Karpas-422 (cell line): ENCODE results near the gene NBEAL1. TPM values are rescaled to one million over a fixed set of nuclear protein-coding genes. Genes with fewer than 3 reads are reported as not detected.
"Not testable (repeated sequence)": the region's sequence is repeated elsewhere in the genome, so short reads cannot be mapped to it uniquely, and the experiment has no call there.

Source experiments
- DNase-seq: peaks from one replicate; pipeline ENCODE4 v3.0.0-alpha.2; 2015
- H2AFZ ChIP-seq: fragments of 200-600 bp; sonication (generic); 2 replicates; pipeline ENCODE4 v1.6.1; 2014; ENCODE audit warnings: antibody characterized with exemption, low read length, mixed read lengths
- H3K27ac ChIP-seq: fragments of 200-600 bp; sonication (generic); 2 replicates; pipeline ENCODE4 v1.5.1; 2014; ENCODE audit warnings: mild to moderate bottlenecking, low read length, moderate library complexity
- H3K27me3 ChIP-seq: fragments of 200-600 bp; sonication (generic); 2 replicates; pipeline ENCODE4 v1.6.1; 2014; ENCODE audit warnings: low read length, mixed read lengths
- H3K36me3 ChIP-seq: fragments of 200-600 bp; sonication (generic); 2 replicates; pipeline ENCODE4 v1.6.1; 2014; ENCODE audit warnings: low read length, mixed read lengths; ENCODE audit not compliant: insufficient read depth
- H3K4me1 ChIP-seq: fragments of 200-600 bp; sonication (generic); 2 replicates; pipeline ENCODE4 v1.6.1; 2014; ENCODE audit warnings: mild to moderate bottlenecking, low read length, mixed read lengths
- H3K4me2 ChIP-seq: fragments of 200-600 bp; sonication (generic); 2 replicates; pipeline ENCODE4 v1.6.1; 2014; ENCODE audit warnings: low read length, low read depth, mild to moderate bottlenecking; ENCODE audit not compliant: poor library complexity, severe bottlenecking
- H3K4me3 ChIP-seq: fragments of 200-600 bp; sonication (generic); 2 replicates; pipeline ENCODE4 v1.5.1; 2014; ENCODE audit warnings: mild to moderate bottlenecking, antibody characterized with exemption, low read length, mixed read lengths
- H3K79me2 ChIP-seq: fragments of 200-600 bp; sonication (generic); 2 replicates; pipeline ENCODE4 v1.6.1; 2014; ENCODE audit warnings: mild to moderate bottlenecking, low read length, mixed read lengths
- H3K9ac ChIP-seq: fragments of 200-600 bp; sonication (generic); 2 replicates; pipeline ENCODE4 v1.6.0; 2014; ENCODE audit warnings: low read length
- H3K9me2 ChIP-seq: fragments of 200-600 bp; sonication (generic), shearing (Covaris generic); replicated peaks from 2 replicates; pipeline ENCODE4 v1.6.0; 2014; ENCODE audit warnings: mild to moderate bottlenecking, low read length, moderate library complexity; ENCODE audit not compliant: insufficient read depth
- H3K9me3 ChIP-seq: fragments of 300-700, 200-600 bp; sonication (generic); 2 replicates; pipeline ENCODE4 v1.6.1; 2014; ENCODE audit warnings: low read length, mixed read lengths
- H4K20me1 ChIP-seq: fragments of 200-600 bp; sonication (generic); 2 replicates; pipeline ENCODE4 v1.6.1; 2014; ENCODE audit warnings: mild to moderate bottlenecking, antibody characterized with exemption, low read length, low read depth; ENCODE audit not compliant: insufficient read depth
- total RNA-seq: library from RNA; depleted of rRNA; stranded (reverse); fragments of >200 nt; shearing (Covaris generic); gene quantifications from 2 replicates; pipeline ENCODE4 v1.2.3, GENCODE V29; 2014; ENCODE audit warnings: low replicate concordance

NBEAL1 gene
- total RNA-seq, 1 experiment from 2014 or later: 22.4 TPM

DNA sequence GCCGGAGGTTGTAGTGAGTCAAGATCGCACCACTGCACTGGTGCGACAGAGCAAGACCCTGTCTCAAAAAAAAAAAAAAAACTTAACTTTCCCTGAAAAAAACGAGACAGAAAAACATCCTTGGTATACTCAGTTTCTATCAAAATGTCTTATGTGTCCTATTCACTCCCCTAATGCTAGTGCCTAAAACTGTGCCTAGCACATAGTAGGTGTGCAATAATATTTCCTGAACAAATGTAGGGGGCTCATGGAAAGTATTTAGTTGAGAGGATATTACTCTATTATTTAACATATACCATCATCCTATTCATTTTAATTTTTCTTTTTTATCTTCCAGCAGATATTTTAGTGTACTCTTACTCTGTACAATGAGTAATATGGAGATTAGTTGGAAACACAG, 120.4 kb downstream of the NBEAL1 start:
- H3K9ac ChIP-seq: no peak overlapping the region
- DNase-seq: no peak
- no peaks in the 10 kb centered on the region for H3K4me1 ChIP-seq
- no peaks in the 10 kb centered on the region for H3K36me3 ChIP-seq
- H3K79me2 ChIP-seq: no peaks in the 10 kb centered on the region
- no peaks in the 10 kb centered on the region for H3K27me3 ChIP-seq
- H2AFZ ChIP-seq: no peak overlapping the region
- no peaks in the 10 kb centered on the region for H4K20me1 ChIP-seq
- no peak overlapping the region for H3K4me3 ChIP-seq
- no peak overlapping the region for H3K27ac ChIP-seq
- no peaks in the 10 kb centered on the region for H3K9me2 ChIP-seq
- no peaks in the 10 kb centered on the region for H3K9me3 ChIP-seq
- no peak overlapping the region for H3K4me2 ChIP-seq

DNA sequence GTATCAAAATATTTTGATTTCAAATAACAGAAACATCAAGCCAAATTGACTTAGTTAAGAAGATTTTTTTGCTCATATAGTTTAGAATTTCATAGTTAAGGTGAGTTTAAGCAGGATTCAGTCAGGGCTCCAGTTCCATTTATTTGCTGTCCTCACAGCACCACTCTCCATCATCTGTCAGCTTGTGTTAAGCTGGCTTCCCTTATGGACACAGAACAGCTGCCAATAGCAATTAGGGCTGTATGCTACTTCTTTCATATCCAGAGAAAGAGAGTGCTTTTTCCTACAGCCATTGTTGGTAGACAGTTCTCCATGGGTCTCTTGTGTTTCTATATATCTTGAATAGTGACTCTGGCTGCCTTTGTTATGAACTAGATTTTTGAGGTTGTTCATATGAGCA, 128.7 kb downstream of the NBEAL1 start:
- Histone ChIP-seq H3K27me3 (no peaks in the 10 kb centered on the region), H3K4me2 (no peak overlapping the region), H4K20me1 (no peaks in the 10 kb centered on the region), H3K4me1 (peaks cover 10% of the 10 kb centered on the region), H3K9me3 (no peaks in the 10 kb centered on the region), H3K9me2 (no peaks in the 10 kb centered on the region), H3K9ac (no peak overlapping the region), H3K4me3 (no peak overlapping the region), H3K36me3 (no peaks in the 10 kb centered on the region), H3K27ac (no peak overlapping the region), H3K79me2 (no peaks in the 10 kb centered on the region), H2AFZ (no peak overlapping the region)
- DNase-seq: no peak

DNA sequence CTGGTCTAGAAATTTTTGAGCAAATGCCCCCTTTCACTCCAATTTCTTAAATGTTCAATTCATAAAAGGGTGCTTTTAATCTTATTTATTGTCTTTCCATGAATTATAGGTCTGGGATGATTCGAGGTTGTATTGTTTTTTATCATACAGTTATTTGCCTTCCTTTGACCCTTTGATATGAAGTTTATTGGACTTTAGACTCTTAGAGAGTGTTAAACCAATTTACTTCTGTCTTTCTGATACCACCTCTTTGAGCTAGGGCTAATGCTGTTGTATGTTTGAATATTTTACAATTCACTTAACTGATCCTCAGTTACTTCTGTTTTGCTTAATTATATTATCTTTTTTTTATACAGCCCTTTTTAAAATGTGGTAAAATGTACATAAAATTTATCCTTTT, 134.5 kb downstream of the NBEAL1 start:
- peaks cover 11% of the 10 kb centered on the region for H3K4me1 ChIP-seq

DNA sequence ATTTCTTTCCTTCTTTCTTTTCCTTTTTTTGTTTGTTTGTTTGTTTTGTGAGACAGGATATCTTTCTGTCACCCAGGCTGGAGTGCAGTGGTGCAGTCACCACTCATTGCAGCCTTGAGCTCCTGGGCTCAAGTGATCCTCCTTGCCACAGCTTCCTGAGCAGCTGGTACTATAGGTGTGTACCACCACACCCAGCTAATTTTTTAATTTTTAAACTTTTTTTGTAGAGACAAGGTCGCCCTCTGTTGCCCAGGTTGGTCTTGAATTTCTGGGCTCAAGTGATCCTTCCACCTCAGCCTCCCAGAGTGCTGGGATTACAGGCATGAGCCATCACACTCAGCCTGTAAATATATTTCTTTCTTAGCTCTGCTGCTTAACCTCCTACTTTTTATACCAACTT, 140.7 kb downstream of the NBEAL1 start:
- Histone ChIP-seq H3K4me3 (no peak overlapping the region), H4K20me1 (no peaks in the 10 kb centered on the region), H3K4me1 (no peaks in the 10 kb centered on the region), H3K36me3 (no peaks in the 10 kb centered on the region), H3K9me2 (no peaks in the 10 kb centered on the region), H3K9ac (no peak overlapping the region), H3K79me2 (no peaks in the 10 kb centered on the region), H3K4me2 (no peak overlapping the region), H3K27ac (no peak overlapping the region), H3K9me3 (no peaks in the 10 kb centered on the region), H2AFZ (no peak overlapping the region), H3K27me3 (no peaks in the 10 kb centered on the region)
- DNase-seq: peak; percentile 52

More for the DNA sequence above, 134.5 kb downstream of the NBEAL1 start:
- Histone ChIP-seq H2AFZ (no peak overlapping the region), H3K9ac (no peak overlapping the region), H3K36me3 (no peaks in the 10 kb centered on the region), H3K79me2 (no peaks in the 10 kb centered on the region), H3K9me2 (no peaks in the 10 kb centered on the region), H3K4me2 (no peak overlapping the region), H3K27ac (no peak overlapping the region), H3K4me3 (no peak overlapping the region), H3K9me3 (no peaks in the 10 kb centered on the region), H4K20me1 (no peaks in the 10 kb centered on the region), H3K27me3 (no peaks in the 10 kb centered on the region)
- DNase-seq: no peak

DNA sequence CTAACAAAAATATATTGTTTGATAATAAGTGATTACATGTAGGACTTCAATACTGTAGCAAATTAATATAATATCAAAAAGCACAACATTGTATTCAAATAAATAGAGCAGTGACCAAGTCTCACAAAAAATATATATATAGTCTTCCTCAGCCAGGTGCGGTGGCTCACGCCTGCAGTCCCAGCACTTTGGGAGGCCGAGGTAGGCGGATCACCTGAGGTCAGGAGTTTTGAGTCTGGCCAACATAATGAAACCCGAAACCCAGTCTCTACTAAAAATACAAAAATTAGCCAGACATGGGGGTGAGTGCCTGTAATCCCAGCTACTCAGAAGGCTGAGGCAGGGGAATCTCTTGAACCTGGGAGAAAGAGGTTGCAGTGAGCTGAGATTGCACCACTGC, 148.0 kb downstream of the NBEAL1 start:
- H3K79me2 ChIP-seq, H3K9me2 ChIP-seq, H3K4me2 ChIP-seq, H3K27me3 ChIP-seq, H2AFZ ChIP-seq, H3K36me3 ChIP-seq, H3K9ac ChIP-seq, H3K27ac ChIP-seq, H4K20me1 ChIP-seq, H3K4me3 ChIP-seq, DNase-seq, H3K4me1 ChIP-seq, H3K9me3 ChIP-seq: not testable (repeated sequence)

DNA sequence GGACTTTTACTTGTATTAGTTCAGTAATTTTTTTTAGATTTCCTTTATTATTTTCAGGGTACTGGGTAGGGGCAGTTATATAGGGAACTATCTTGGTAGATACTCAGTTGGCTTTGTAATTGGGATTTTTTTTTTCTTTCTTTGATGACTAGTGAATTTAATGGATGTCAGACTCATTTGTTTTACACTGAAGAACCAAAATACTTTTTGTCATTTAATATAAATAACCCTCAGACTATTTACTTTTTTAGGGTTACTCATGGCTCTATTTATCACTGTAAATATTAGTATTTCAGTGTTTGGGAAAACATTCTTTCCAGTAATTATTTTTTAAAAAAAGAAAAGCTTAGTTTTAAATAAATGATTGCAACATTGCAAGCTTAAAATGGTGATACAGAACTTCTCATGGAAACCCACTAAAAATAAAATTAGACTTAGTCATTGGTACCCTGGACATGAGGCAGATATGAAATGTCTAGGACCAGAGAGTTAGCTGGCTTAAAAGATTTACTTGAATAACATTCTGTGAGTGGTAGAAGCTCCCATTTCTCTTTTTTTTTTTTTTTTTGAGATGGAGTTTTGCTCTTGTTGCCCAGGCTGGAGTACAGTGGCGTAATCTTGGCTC, 149.7 kb downstream of the NBEAL1 start:
- no peaks in the 10 kb centered on the region for H3K4me1 ChIP-seq
- H3K9me3 ChIP-seq: no peaks in the 10 kb centered on the region
- no peak overlapping the region for H3K9ac ChIP-seq
- no peaks in the 10 kb centered on the region for H4K20me1 ChIP-seq
- no peaks in the 10 kb centered on the region for H3K79me2 ChIP-seq
- H3K36me3 ChIP-seq: no peaks in the 10 kb centered on the region
- no peak for DNase-seq
- no peak overlapping the region for H3K4me3 ChIP-seq
- H2AFZ ChIP-seq: no peak overlapping the region
- no peak overlapping the region for H3K4me2 ChIP-seq
- no peak overlapping the region for H3K27ac ChIP-seq
- no peaks in the 10 kb centered on the region for H3K27me3 ChIP-seq
- H3K9me2 ChIP-seq: no peaks in the 10 kb centered on the region

DNA sequence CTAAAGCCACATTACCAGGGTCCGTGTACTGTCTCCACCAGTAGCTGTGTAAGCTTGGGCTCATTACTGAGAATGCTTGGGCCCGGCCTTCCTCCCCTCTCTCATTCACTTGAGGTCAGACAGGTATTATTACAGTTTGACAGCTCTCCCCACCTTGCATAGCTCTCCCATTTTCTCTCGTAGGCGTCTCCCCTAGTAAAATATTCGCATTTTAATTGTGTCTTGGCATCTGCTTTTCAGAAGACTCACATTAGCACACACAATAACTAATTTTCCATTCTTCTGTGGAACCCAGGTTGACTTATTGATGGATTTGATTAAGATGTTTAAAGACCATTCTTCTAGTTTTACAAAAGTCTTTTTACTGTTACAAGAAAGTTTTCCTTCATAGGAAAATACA, 153.1 kb downstream of the NBEAL1 start:
- no peaks in the 10 kb centered on the region for H3K9me2 ChIP-seq

DNA sequence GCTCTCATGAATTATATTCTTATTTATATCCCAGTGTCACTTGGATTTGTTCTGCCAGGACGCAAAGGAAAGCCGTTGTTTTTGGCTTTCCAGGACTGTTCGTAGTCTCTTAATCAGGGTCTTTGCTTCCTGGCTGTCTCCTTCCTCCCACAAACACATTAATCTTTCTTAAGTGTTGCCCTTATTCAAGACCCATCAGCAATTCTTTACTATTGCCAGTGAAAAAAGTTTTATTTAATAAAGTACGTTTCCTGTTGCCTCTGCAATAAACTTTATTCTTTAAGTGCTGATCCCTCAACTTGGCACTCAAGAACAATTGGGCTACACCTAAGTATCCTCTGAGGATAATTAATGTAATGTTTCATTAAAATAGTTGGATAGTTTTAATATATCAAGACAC, 155.8 kb downstream of the NBEAL1 start:
- H3K9ac ChIP-seq: no peak overlapping the region
- H3K27me3 ChIP-seq: no peaks in the 10 kb centered on the region
- no peak overlapping the region for H2AFZ ChIP-seq
- no peaks in the 10 kb centered on the region for H3K4me1 ChIP-seq
- H4K20me1 ChIP-seq: no peaks in the 10 kb centered on the region
- H3K4me3 ChIP-seq: no peak overlapping the region
- no peak overlapping the region for H3K27ac ChIP-seq
- no peak for DNase-seq
- no peaks in the 10 kb centered on the region for H3K9me3 ChIP-seq
- no peaks in the 10 kb centered on the region for H3K79me2 ChIP-seq
- no peaks in the 10 kb centered on the region for H3K36me3 ChIP-seq
- no peak overlapping the region for H3K4me2 ChIP-seq
- H3K9me2 ChIP-seq: no peaks in the 10 kb centered on the region

More for the DNA sequence above, 153.1 kb downstream of the NBEAL1 start:
- H3K9me3 ChIP-seq: no peaks in the 10 kb centered on the region
- H3K27ac ChIP-seq: no peak overlapping the region
- no peak overlapping the region for H2AFZ ChIP-seq
- no peaks in the 10 kb centered on the region for H3K4me1 ChIP-seq
- no peaks in the 10 kb centered on the region for H4K20me1 ChIP-seq
- no peak overlapping the region for H3K4me2 ChIP-seq
- no peaks in the 10 kb centered on the region for H3K27me3 ChIP-seq
- H3K79me2 ChIP-seq: no peaks in the 10 kb centered on the region
- no peak overlapping the region for H3K9ac ChIP-seq
- DNase-seq: no peak
- no peak overlapping the region for H3K4me3 ChIP-seq
- H3K36me3 ChIP-seq: no peaks in the 10 kb centered on the region

DNA sequence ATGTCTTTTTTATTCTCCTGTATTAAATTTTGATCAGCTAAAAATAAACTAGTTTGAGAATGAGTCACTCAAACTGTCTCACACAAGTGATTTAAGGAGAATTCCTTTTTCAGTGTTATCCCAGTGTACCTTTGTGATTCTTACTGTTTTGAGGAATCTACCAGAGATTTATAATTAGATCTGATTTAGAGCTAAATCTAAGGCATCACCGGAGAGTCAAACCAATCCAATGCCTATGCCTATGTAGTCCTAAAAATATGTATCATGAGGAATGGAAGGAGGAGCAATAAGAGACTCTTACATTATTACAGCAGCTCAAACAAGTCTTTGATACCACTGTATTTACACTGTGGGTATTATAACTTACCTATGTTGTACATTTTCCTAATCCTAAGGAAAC, 160.7 kb downstream of the NBEAL1 start:
- no peaks in the 10 kb centered on the region for H3K9me3 ChIP-seq
- H4K20me1 ChIP-seq: no peaks in the 10 kb centered on the region
- no peak overlapping the region for H3K4me3 ChIP-seq
- H3K36me3 ChIP-seq: no peaks in the 10 kb centered on the region
- no peaks in the 10 kb centered on the region for H3K4me1 ChIP-seq
- no peak overlapping the region for H3K27ac ChIP-seq
- H3K4me2 ChIP-seq: no peak overlapping the region
- H2AFZ ChIP-seq: no peak overlapping the region
- H3K9me2 ChIP-seq: no peaks in the 10 kb centered on the region
- H3K27me3 ChIP-seq: no peaks in the 10 kb centered on the region
- H3K9ac ChIP-seq: no peak overlapping the region
- DNase-seq: no peak
- H3K79me2 ChIP-seq: no peaks in the 10 kb centered on the region
